Measurements from ENCODE around the gene RBFOX1. TPM values are rescaled to one million over a fixed set of nuclear protein-coding genes. Genes with fewer than 3 reads are reported as not detected.

RBFOX1 gene
- total and polyA plus RNA-seq, 4 experiments from 2014 or later, result not detected

- Histone ChIP-seq H3K36me3 (ENCODE audit: insufficient read depth, low read length) (no peaks in the 10 kb centered on the region), H3K4me1 (ENCODE audit: insufficient read depth, low read length) (no peaks in the 10 kb centered on the region), H3K9me3 (ENCODE audit: control insufficient read depth in 1 of 2, low read length in 2 of 2) (no peaks in the 10 kb centered on the region), H3K27ac (ENCODE audit: low read depth, low read length) (no peak overlapping the region), H3K4me3 (ENCODE audit: low read length in 2 of 2) (no peak overlapping the region), H3K27me3 (ENCODE audit: insufficient read depth, low read length) (no peaks in the 10 kb centered on the region)
- POLR2A ChIA-PET (ENCODE audit: partially characterized antibody), result no interaction called here
- CTCF ChIA-PET (ENCODE audit: partially characterized antibody), result no interaction called here
- peaks cover 7 to 29% (median 10%) of the 10 kb centered on the region in 8 donors for H3K9me3 Mint-ChIP-seq
- no peaks in the 10 kb centered on the region for H3K27me3 Mint-ChIP-seq
- no peaks in the 10 kb centered on the region for H3K36me3 Mint-ChIP-seq
- no peak for DNase-seq
- H3K4me3 Mint-ChIP-seq, result no peak overlapping the region
- no peaks in the 10 kb centered on the region for H3K4me1 Mint-ChIP-seq
- H3K27ac Mint-ChIP-seq, result no peak overlapping the region
- intact Hi-C loops (cut with micrococcal nuclease), result no loop called here
Observed at GRCh38 chr16:7382521-7382920, 49.9 kb downstream of the RBFOX1 start.

GRCh38 chr16:7390974-7391373, 58.3 kb downstream of the RBFOX1 start:
- H3K36me3 ChIP-seq (ENCODE audit: insufficient read depth, low read length), result no peaks in the 10 kb centered on the region
- intact Hi-C loops (cut with micrococcal nuclease), result no loop called here
- POLR2A ChIA-PET (ENCODE audit: partially characterized antibody), result no interaction called here
- H3K4me3 ChIP-seq (ENCODE audit: low read length in 2 of 2), result no peak overlapping the region
- H3K27ac Mint-ChIP-seq, result no peak overlapping the region
- H3K36me3 Mint-ChIP-seq, result peaks cover 0 to 1% of the 10 kb centered on the region in 2 donors
- no peaks in the 10 kb centered on the region for H3K27me3 Mint-ChIP-seq
- no peak overlapping the region for H3K4me3 Mint-ChIP-seq
- H3K27me3 ChIP-seq (ENCODE audit: insufficient read depth, low read length), result no peaks in the 10 kb centered on the region
- no peaks in the 10 kb centered on the region for H3K4me1 ChIP-seq (ENCODE audit: insufficient read depth, low read length)
- DNase-seq, result no peak
- CTCF ChIA-PET (ENCODE audit: partially characterized antibody), result no interaction called here
- peaks cover 7 to 60% (median 17%) of the 10 kb centered on the region in 8 donors for H3K9me3 Mint-ChIP-seq
- H3K4me1 Mint-ChIP-seq, result no peaks in the 10 kb centered on the region
- no peak overlapping the region for H3K27ac ChIP-seq (ENCODE audit: low read depth, low read length)
- no peaks in the 10 kb centered on the region for H3K9me3 ChIP-seq (ENCODE audit: control insufficient read depth in 1 of 2, low read length in 2 of 2)

GRCh38 chr16:7391694-7392093, 59.0 kb downstream of the RBFOX1 start:
- Mint-ChIP-seq H3K36me3 (peaks cover 0 to 1% of the 10 kb centered on the region in 2 donors), H3K27me3 (no peaks in the 10 kb centered on the region), H3K9me3 (peaks cover 7 to 55% (median 19%) of the 10 kb centered on the region in 8 donors), H3K27ac (no peak overlapping the region), H3K4me3 (no peak overlapping the region), H3K4me1 (no peaks in the 10 kb centered on the region)
- H3K9me3 ChIP-seq (ENCODE audit: control insufficient read depth in 1 of 2, low read length in 2 of 2), result no peaks in the 10 kb centered on the region
- intact Hi-C loops (cut with micrococcal nuclease), result no loop called here
- ChIA-PET POLR2A (ENCODE audit: partially characterized antibody) (no interaction called here), CTCF (ENCODE audit: partially characterized antibody) (no interaction called here)
- no peaks in the 10 kb centered on the region for H3K27me3 ChIP-seq (ENCODE audit: insufficient read depth, low read length)
- DNase-seq, result no peak
- no peak overlapping the region for H3K4me3 ChIP-seq (ENCODE audit: low read length in 2 of 2)
- H3K27ac ChIP-seq (ENCODE audit: low read depth, low read length), result no peak overlapping the region
- H3K4me1 ChIP-seq (ENCODE audit: insufficient read depth, low read length), result no peaks in the 10 kb centered on the region
- no peaks in the 10 kb centered on the region for H3K36me3 ChIP-seq (ENCODE audit: insufficient read depth, low read length)

- Mint-ChIP-seq H3K4me1 (no peaks in the 10 kb centered on the region), H3K27me3 (no peaks in the 10 kb centered on the region), H3K27ac (no peak overlapping the region), H3K9me3 (peaks cover 7 to 49% (median 19%) of the 10 kb centered on the region in 8 donors), H3K36me3 (peaks cover 0 to 1% of the 10 kb centered on the region in 2 donors), H3K4me3 (no peak overlapping the region)
- Histone ChIP-seq H3K27ac (ENCODE audit: low read depth, low read length) (no peak overlapping the region), H3K27me3 (ENCODE audit: insufficient read depth, low read length) (no peaks in the 10 kb centered on the region), H3K36me3 (ENCODE audit: insufficient read depth, low read length) (no peaks in the 10 kb centered on the region), H3K4me1 (ENCODE audit: insufficient read depth, low read length) (no peaks in the 10 kb centered on the region), H3K4me3 (ENCODE audit: low read length in 2 of 2) (no peak overlapping the region), H3K9me3 (ENCODE audit: control insufficient read depth in 1 of 2, low read length in 2 of 2) (no peaks in the 10 kb centered on the region)
- DNase-seq, result no peak
- CTCF ChIA-PET (ENCODE audit: partially characterized antibody), result no interaction called here
- intact Hi-C loops (cut with micrococcal nuclease), result no loop called here
- POLR2A ChIA-PET (ENCODE audit: partially characterized antibody), result no interaction called here
Observed at GRCh38 chr16:7392206-7392605, 59.6 kb downstream of the RBFOX1 start.

GRCh38 chr16:7393680-7394079, 61.0 kb downstream of the RBFOX1 start:
- Histone ChIP-seq H3K4me3 (ENCODE audit: low read length in 2 of 2) (no peak overlapping the region), H3K4me1 (ENCODE audit: insufficient read depth, low read length) (no peaks in the 10 kb centered on the region), H3K9me3 (ENCODE audit: control insufficient read depth in 1 of 2, low read length in 2 of 2) (peaks cover 0 to 3% of the 10 kb centered on the region in 2 donors), H3K36me3 (ENCODE audit: insufficient read depth, low read length) (no peaks in the 10 kb centered on the region), H3K27me3 (ENCODE audit: insufficient read depth, low read length) (no peaks in the 10 kb centered on the region), H3K27ac (ENCODE audit: low read depth, low read length) (no peak overlapping the region)
- peaks cover 7 to 40% (median 19%) of the 10 kb centered on the region in 8 donors for H3K9me3 Mint-ChIP-seq
- no peak overlapping the region for H3K4me3 Mint-ChIP-seq
- no peaks in the 10 kb centered on the region for H3K36me3 Mint-ChIP-seq
- no peaks in the 10 kb centered on the region for H3K4me1 Mint-ChIP-seq
- H3K27me3 Mint-ChIP-seq, result no peaks in the 10 kb centered on the region
- POLR2A ChIA-PET (ENCODE audit: partially characterized antibody), result no interaction called here
- intact Hi-C loops (cut with micrococcal nuclease), result no loop called here
- CTCF ChIA-PET (ENCODE audit: partially characterized antibody), result no interaction called here
- no peak for DNase-seq
- no peak overlapping the region for H3K27ac Mint-ChIP-seq

GRCh38 chr16:7394720-7395336, 62.2 kb downstream of the RBFOX1 start:
- intact Hi-C loops (cut with micrococcal nuclease), result no loop called here
- no peak overlapping the region for H3K27ac ChIP-seq (ENCODE audit: low read depth, low read length)
- H3K27me3 Mint-ChIP-seq, result no peaks in the 10 kb centered on the region
- peaks cover 6 to 34% (median 18%) of the 10 kb centered on the region in 8 donors for H3K9me3 Mint-ChIP-seq
- DNase-seq, result no peak
- H3K4me1 ChIP-seq (ENCODE audit: insufficient read depth, low read length), result no peaks in the 10 kb centered on the region
- POLR2A ChIA-PET (ENCODE audit: partially characterized antibody), result no interaction called here
- peaks cover 0 to 4% of the 10 kb centered on the region in 2 donors for H3K9me3 ChIP-seq (ENCODE audit: control insufficient read depth in 1 of 2, low read length in 2 of 2)
- CTCF ChIA-PET (ENCODE audit: partially characterized antibody), result no interaction called here
- H3K4me1 Mint-ChIP-seq, result no peaks in the 10 kb centered on the region
- H3K27me3 ChIP-seq (ENCODE audit: insufficient read depth, low read length), result no peaks in the 10 kb centered on the region
- no peak overlapping the region for H3K4me3 Mint-ChIP-seq
- H3K27ac Mint-ChIP-seq, result no peak overlapping the region
- H3K36me3 Mint-ChIP-seq, result no peaks in the 10 kb centered on the region
- no peaks in the 10 kb centered on the region for H3K36me3 ChIP-seq (ENCODE audit: insufficient read depth, low read length)
- H3K4me3 ChIP-seq (ENCODE audit: low read length in 2 of 2), result no peak overlapping the region

- no peaks in the 10 kb centered on the region for H3K27me3 Mint-ChIP-seq
- ChIA-PET CTCF (ENCODE audit: partially characterized antibody) (no interaction called here), POLR2A (ENCODE audit: partially characterized antibody) (no interaction called here)
- no peak overlapping the region for H3K4me3 ChIP-seq (ENCODE audit: low read length in 2 of 2)
- no peak overlapping the region for H3K4me3 Mint-ChIP-seq
- no peaks in the 10 kb centered on the region for H3K4me1 Mint-ChIP-seq
- peaks cover 0 to 1% of the 10 kb centered on the region in 2 donors for H3K36me3 Mint-ChIP-seq
- intact Hi-C loops (cut with micrococcal nuclease), result no loop called here
- no peak for DNase-seq
- H3K27me3 ChIP-seq (ENCODE audit: insufficient read depth, low read length), result no peaks in the 10 kb centered on the region
- H3K4me1 ChIP-seq (ENCODE audit: insufficient read depth, low read length), result no peaks in the 10 kb centered on the region
- H3K9me3 ChIP-seq (ENCODE audit: control insufficient read depth in 1 of 2, low read length in 2 of 2), result peaks cover 0 to 4% of the 10 kb centered on the region in 2 donors
- no peak overlapping the region for H3K27ac Mint-ChIP-seq
- H3K27ac ChIP-seq (ENCODE audit: low read depth, low read length), result no peak overlapping the region
- peaks cover 0 to 31% (median 10%) of the 10 kb centered on the region in 8 donors for H3K9me3 Mint-ChIP-seq
- no peaks in the 10 kb centered on the region for H3K36me3 ChIP-seq (ENCODE audit: insufficient read depth, low read length)
Observed at GRCh38 chr16:7397901-7398300, 65.3 kb downstream of the RBFOX1 start.

GRCh38 chr16:7398536-7398935, 65.9 kb downstream of the RBFOX1 start:
- POLR2A ChIA-PET (ENCODE audit: partially characterized antibody), result no interaction called here
- no peak overlapping the region for H3K4me3 Mint-ChIP-seq

More at GRCh38 chr16:7398536-7398935, 65.9 kb downstream of the RBFOX1 start:
- intact Hi-C loops (cut with micrococcal nuclease), result no loop called here
- no peaks in the 10 kb centered on the region for H3K4me1 ChIP-seq (ENCODE audit: insufficient read depth, low read length)
- no peaks in the 10 kb centered on the region for H3K36me3 ChIP-seq (ENCODE audit: insufficient read depth, low read length)
- Mint-ChIP-seq H3K36me3 (peaks cover 0 to 1% of the 10 kb centered on the region in 2 donors), H3K9me3 (peaks cover 0 to 29% (median 9%) of the 10 kb centered on the region in 8 donors), H3K27ac (no peak overlapping the region), H3K27me3 (no peaks in the 10 kb centered on the region), H3K4me1 (no peaks in the 10 kb centered on the region)
- CTCF ChIA-PET (ENCODE audit: partially characterized antibody), result no interaction called here
- no peak overlapping the region for H3K27ac ChIP-seq (ENCODE audit: low read depth, low read length)
- H3K27me3 ChIP-seq (ENCODE audit: insufficient read depth, low read length), result no peaks in the 10 kb centered on the region
- no peak for DNase-seq
- H3K4me3 ChIP-seq (ENCODE audit: low read length in 2 of 2), result no peak overlapping the region
- peaks cover 0 to 4% of the 10 kb centered on the region in 2 donors for H3K9me3 ChIP-seq (ENCODE audit: control insufficient read depth in 1 of 2, low read length in 2 of 2)

Data from CD4-positive, alpha-beta memory T cell (primary cell).